IMR-90 (cell line): ENCODE results near the gene TRAP1. TPM values are rescaled to one million over a fixed set of nuclear protein-coding genes. Genes with fewer than 3 reads are reported as not detected.
A peak's percentile ranks its signal among the peaks of the same experiment; 100 is the strongest.

Experiments used
- ATAC-seq: fragments of 200-7000 bp; cut with Tn5 transposase; 2 replicates; pipeline ENCODE4 v1.9.1; 2020; ENCODE audit warnings: low read depth, mild to moderate bottlenecking, moderate library complexity
- BruUV-seq: library from RNA; stranded (reverse); fragments of 400-500 nt; replicated peaks from 2 replicates; lab custom pipeline; 2021; lab: Mats Ljungman, UMichigan
- CTCF ChIA-PET: fragments of 300-600 bp; formaldehyde crosslinking; extraction: SDS; loops from one replicate; lab custom pipeline; 2021; ENCODE audit warnings: antibody characterized with exemption; lab: Yijun Ruan, JAX
- POLR2A ChIA-PET: fragments of 300-600 bp; sonication (Branson Sonifier 250); formaldehyde crosslinking; loops from one replicate; lab custom pipeline; 2022; ENCODE audit warnings: antibody characterized with exemption; ENCODE audit not compliant: unreplicated experiment; lab: Charles Lee
- DNase-seq: peaks from one replicate; pipeline ENCODE4 v3.0.0; 2013
- H2AFZ ChIP-seq: replicated peaks from 2 replicates; pipeline ENCODE3; 2013; ENCODE audit warnings: low read length, mild to moderate bottlenecking; ENCODE audit not compliant: poor library complexity
- H2AK5ac ChIP-seq: 2 replicates; pipeline ENCODE4 v1.6.1; 2013; ENCODE audit warnings: low read depth, low read length, inconsistent platforms
- H2AK9ac ChIP-seq: replicated peaks from 2 replicates; pipeline ENCODE3; 2013; ENCODE audit warnings: mild to moderate bottlenecking, low read depth, low read length, moderate library complexity; ENCODE audit not compliant: poor library complexity
- H2BK120ac ChIP-seq: 2 replicates; pipeline ENCODE4 v1.6.1; 2013; ENCODE audit warnings: low read depth, low read length, inconsistent platforms
- H2BK15ac ChIP-seq: 3 replicates; pipeline ENCODE4 v1.6.1; 2013; ENCODE audit warnings: low read depth, low read length, inconsistent platforms
- H2BK20ac ChIP-seq: 2 replicates; pipeline ENCODE4 v1.6.1; 2013; ENCODE audit warnings: low read depth, mild to moderate bottlenecking, inconsistent platforms, low read length, moderate library complexity
- H2BK5ac ChIP-seq: 2 replicates; pipeline ENCODE4 v1.6.1; 2013; ENCODE audit warnings: mild to moderate bottlenecking, low read depth, low read length, inconsistent platforms; ENCODE audit not compliant: poor library complexity, severe bottlenecking
- H3K14ac ChIP-seq: replicated peaks from 2 replicates; pipeline ENCODE4 v1.6.1; 2013; ENCODE audit warnings: low read depth, low read length, inconsistent platforms
- H3K18ac ChIP-seq: 2 replicates; pipeline ENCODE4 v1.6.1; 2013; ENCODE audit warnings: low read depth, low read length, control low read depth
- H3K23ac ChIP-seq: 2 replicates; pipeline ENCODE4 v1.6.1; 2013; ENCODE audit warnings: low read depth, low read length, inconsistent platforms
- H3K27ac ChIP-seq: 2 replicates; pipeline ENCODE4 v1.5.1; 2013; ENCODE audit warnings: mild to moderate bottlenecking, control low read depth, low read length; ENCODE audit not compliant: insufficient read depth
- H3K27me3 ChIP-seq: 2 replicates; pipeline ENCODE4 v1.6.1; 2013; ENCODE audit warnings: low read length; ENCODE audit not compliant: control insufficient read depth, insufficient read depth
- H3K36me3 ChIP-seq: 2 replicates; pipeline ENCODE4 v1.6.1; 2013; ENCODE audit warnings: low read length, mixed read lengths; ENCODE audit not compliant: control insufficient read depth, insufficient read depth
- H3K4ac ChIP-seq: 2 replicates; pipeline ENCODE4 v1.6.1; 2013; ENCODE audit warnings: low read depth, low read length, inconsistent platforms
- H3K4me1 ChIP-seq: 2 replicates; pipeline ENCODE4 v1.6.1; 2013; ENCODE audit warnings: low read length, mixed read lengths; ENCODE audit not compliant: control insufficient read depth, insufficient read depth
- H3K4me2 ChIP-seq: 2 replicates; pipeline ENCODE4 v1.6.1; 2013; ENCODE audit warnings: low read depth, mild to moderate bottlenecking, control low read depth, low read length, moderate library complexity
- H3K4me3 ChIP-seq: 2 replicates; pipeline ENCODE4 v1.5.1; 2013; ENCODE audit warnings: low read depth, mild to moderate bottlenecking, control low read depth, low read length, moderate library complexity; ENCODE audit not compliant: insufficient read depth
- H3K56ac ChIP-seq: 2 replicates; pipeline ENCODE4 v1.6.1; 2013; ENCODE audit warnings: low read length, inconsistent platforms; ENCODE audit not compliant: insufficient read depth; ENCODE audit errors: extremely low read depth
- H3K79me1 ChIP-seq, 2 experiments: 2 replicates each; pipeline ENCODE4 v1.6.1; 2013; ENCODE audit warnings: low read length in 2 of 2, inconsistent platforms in 1 of 2, low read depth in 1 of 2
- H3K9ac ChIP-seq: 2 replicates; pipeline ENCODE4 v1.6.1; 2013; ENCODE audit warnings: low read depth, low read length, control low read depth
- H3K9me1 ChIP-seq: 2 replicates; pipeline ENCODE4 v1.6.1; 2013; ENCODE audit warnings: low read length, inconsistent platforms; ENCODE audit not compliant: insufficient read depth
- H3K9me3 ChIP-seq: 2 replicates; pipeline ENCODE4 v1.6.1; 2013; ENCODE audit warnings: low read length; ENCODE audit not compliant: control insufficient read depth, insufficient read depth
- H4K20me1 ChIP-seq: 2 replicates; pipeline ENCODE4 v1.6.1; 2013; ENCODE audit warnings: low read length, inconsistent platforms; ENCODE audit not compliant: insufficient read depth
- H4K5ac ChIP-seq: 2 replicates; pipeline ENCODE4 v1.6.1; 2013; ENCODE audit warnings: mild to moderate bottlenecking, low read depth, low read length, control low read depth
- H4K8ac ChIP-seq, 2 experiments: 2 replicates each; pipeline ENCODE4 v1.6.1; 2013; ENCODE audit warnings: low read depth in 2 of 2, low read length in 2 of 2, control low read depth in 1 of 2, inconsistent platforms in 1 of 2
- H4K91ac ChIP-seq: 2 replicates; pipeline ENCODE4 v1.6.1; 2013; ENCODE audit warnings: low read depth, low read length, inconsistent platforms; ENCODE audit not compliant: insufficient read depth
- BHLHE40 ChIP-seq: fragments of 150-350 bp; IDR thresholded peaks from 2 replicates; pipeline ENCODE4 v1.6.1; 2016; ENCODE audit warnings: mild to moderate bottlenecking, low read depth, low read length
- CEBPB ChIP-seq: IDR thresholded peaks from 2 replicates; pipeline ENCODE4 v1.6.1; 2012; ENCODE audit warnings: low read depth, low read length, improper control_type of control experiment
- CHD1 ChIP-seq: IDR thresholded peaks from 2 replicates; pipeline ENCODE4 v1.6.1; 2012; ENCODE audit warnings: low read depth, low read length, improper control_type of control experiment
- CTCF ChIP-seq: conservative IDR thresholded peaks from 2 replicates; pipeline ENCODE4 v1.5.1; 2012; ENCODE audit warnings: mild to moderate bottlenecking, low read depth, low read length, improper control_type of control experiment
- FOS ChIP-seq: fragments of 150-350 bp; IDR thresholded peaks from 2 replicates; pipeline ENCODE4 v1.6.1; 2016; ENCODE audit warnings: low read depth, low read length
- MAFK ChIP-seq: IDR thresholded peaks from 2 replicates; pipeline ENCODE4 v1.6.1; 2012; ENCODE audit warnings: low read depth, low read length, improper control_type of control experiment
- MAZ ChIP-seq: IDR thresholded peaks from 2 replicates; pipeline ENCODE4 v1.6.1; 2012; ENCODE audit warnings: low read depth, mild to moderate bottlenecking, low read length, improper control_type of control experiment, moderate library complexity, borderline replicate concordance
- MXI1 ChIP-seq: IDR thresholded peaks from 2 replicates; pipeline ENCODE4 v1.6.1; 2012; ENCODE audit warnings: low read depth, mild to moderate bottlenecking, low read length, moderate library complexity, borderline replicate concordance
- NFE2L2 ChIP-seq: fragments of 150-350 bp; IDR thresholded peaks from 2 replicates; pipeline ENCODE4 v1.6.1; 2016; ENCODE audit warnings: low read depth, mild to moderate bottlenecking, low read length
- POLR2A ChIP-seq: IDR thresholded peaks from 2 replicates; pipeline ENCODE4 v1.6.1; 2012; ENCODE audit warnings: mild to moderate bottlenecking, low read depth, low read length
- RAD21 ChIP-seq: IDR thresholded peaks from 2 replicates; pipeline ENCODE4 v1.6.1; 2012; ENCODE audit warnings: low read length, improper control_type of control experiment
- RCOR1 ChIP-seq: IDR thresholded peaks from 2 replicates; pipeline ENCODE4 v1.6.1; 2012; ENCODE audit warnings: mild to moderate bottlenecking, low read length, improper control_type of control experiment; ENCODE audit not compliant: insufficient replicate concordance
- RFX5 ChIP-seq: IDR thresholded peaks from 2 replicates; pipeline ENCODE4 v1.8.0; 2012; ENCODE audit warnings: low read depth, mild to moderate bottlenecking, low read length, moderate library complexity
- SMC3 ChIP-seq: fragments of 150-350 bp; IDR thresholded peaks from 2 replicates; pipeline ENCODE4 v1.6.1; 2016; ENCODE audit warnings: low read depth, mild to moderate bottlenecking, antibody characterized with exemption, low read length, moderate library complexity
- WGBS, 2 experiments: methylation state at CpG; one replicate each; pipeline versions ENCODE4 v1.1.5 to v1.1.7; 2013; ENCODE audit warnings: missing lambda C conversion rate in 2 of 2; ENCODE audit not compliant: insufficient read length in 1 of 2; ENCODE audit errors: extremely low coverage in 2 of 2; 5-methylcytosine and 5-hydroxymethylcytosine counted together
- dilution Hi-C: fragments of 300-500 bp; cut with HindIII; formaldehyde crosslinking; loops from one replicate; pipeline ENCODE4 v1.14.3; 2018; ENCODE audit warnings: low sequenced_read_pairs; ENCODE audit not compliant: unreplicated experiment
- in situ Hi-C: fragments of 300-500 bp; cut with MboI; formaldehyde crosslinking; loops from 3 replicates; pipeline ENCODE4 v1.14.3; 2019; ENCODE audit warnings: low sequenced_read_pairs, inconsistent platforms, mixed read lengths
- intact Hi-C: fragments of 100-400 bp; cut with micrococcal nuclease; formaldehyde crosslinking; loops from 2 replicates; pipeline ENCODE4 v1.10.0; 2022
- polyA plus RNA-seq, 3 experiments: library from polyadenylated mRNA; depleted of rRNA; stranded (reverse); fragments of >200 nt; gene quantifications; 2 replicates each; pipeline ENCODE4 v1.2.3, GENCODE V29; 2012; ENCODE audit warnings: low replicate concordance in 1 of 3
- total RNA-seq: library from RNA; depleted of rRNA; stranded (reverse); fragments of >200 nt; gene quantifications from 2 replicates; pipeline ENCODE4 v1.2.3, GENCODE V29; 2012
- TF ChIP-seq, protein P1 (sequence below): fragments of 150-350 bp; IDR thresholded peaks from 2 replicates; pipeline ENCODE4 v1.6.1; 2016; ENCODE audit warnings: low read depth, mild to moderate bottlenecking, low read length, moderate library complexity, borderline replicate concordance
- TF ChIP-seq, protein P2 (sequence below): fragments of 150-350 bp; IDR thresholded peaks from 2 replicates; pipeline ENCODE4 v1.6.1; 2017; ENCODE audit warnings: mild to moderate bottlenecking, antibody characterized with exemption, low read length, low read depth

Gene TRAP1
- total and polyA plus RNA-seq, 2 of the 4 experiments (the other 2 are of a cell fraction) = 139 to 145 TPM

DNA sequence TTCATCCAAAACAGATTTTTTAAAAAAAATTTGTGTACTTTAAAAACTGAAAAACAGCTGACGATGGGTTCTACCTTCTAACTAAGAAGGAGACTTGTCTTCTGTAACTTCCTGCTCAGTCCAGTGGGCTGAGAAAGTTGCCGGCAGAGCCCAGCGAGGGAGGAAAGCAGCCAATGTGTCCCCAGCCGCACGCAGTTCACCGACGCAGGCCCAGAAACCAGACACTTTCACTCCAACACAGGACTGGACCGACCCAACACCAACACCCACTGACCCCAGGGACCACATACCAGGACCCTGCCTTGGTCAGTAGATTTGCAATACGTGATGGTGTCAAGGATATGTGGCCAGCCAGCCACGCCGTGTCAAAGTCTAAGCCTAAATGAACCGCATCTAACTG, 25.6 kb downstream of the TRAP1 start:
- Histone ChIP-seq H3K9me1 (0 out of 2 replicates have a peak, but pooled peaks cover 10% of the 10 kb centered on the region), H3K18ac (no peak overlapping the region), H2AK5ac (peak overlapping the region; percentile 44; the same call in 1 of the 2 replicates), H2BK5ac (no peak overlapping the region), H2AFZ (no peak overlapping the region), H2BK20ac (no peak overlapping the region), H3K4me3 (no peak overlapping the region), H3K4me1 (peaks cover 10% of the 10 kb centered on the region), H3K56ac (no peak overlapping the region), H4K91ac (no peak overlapping the region), H2BK15ac (no peak overlapping the region), H2BK120ac (no peak overlapping the region), H3K9me3 (no peaks in the 10 kb centered on the region), H3K36me3 (peaks cover 9% of the 10 kb centered on the region; the same call in 1 of the 2 replicates), H4K8ac (no peak overlapping the region), H3K9ac (no peak overlapping the region), H2AK9ac (no peak overlapping the region), H3K79me1 (peaks cover 20 to 54% of the 10 kb centered on the region in 2 experiments), H4K20me1 (peaks cover 4% of the 10 kb centered on the region; the same call in 1 of the 2 replicates), H3K27ac (no peak overlapping the region), H3K27me3 (no peaks in the 10 kb centered on the region), H3K4me2 (no peak overlapping the region), H3K14ac (no peak overlapping the region), H4K5ac (no peak overlapping the region), H3K4ac (no peak overlapping the region), H3K23ac (no peak overlapping the region)
- intact Hi-C loops = loop anchor here (5.0 to 10.0 kb wide), 4 partner anchors 164 to 563 kb away; partner anchors contain the start of gene ADCY9
- no TSS peak for BruUV-seq
- ChIA-PET CTCF (interaction anchor here (0.7 to 1.1 kb wide), 3 partner anchors 10 to 66 kb away, joined by 3 to 6 read pairs (median 3); no protein-coding TSS in a partner anchor), POLR2A (no interaction called here)
- ATAC-seq (no peak), DNase-seq (no peak)
- no CpG with 5 or more reads among the region's 12 CpGs for WGBS, 2 experiments
- dilution Hi-C loops = no loop called here
- in situ Hi-C loops = no loop called here
- TF ChIP-seq, protein P1, sequence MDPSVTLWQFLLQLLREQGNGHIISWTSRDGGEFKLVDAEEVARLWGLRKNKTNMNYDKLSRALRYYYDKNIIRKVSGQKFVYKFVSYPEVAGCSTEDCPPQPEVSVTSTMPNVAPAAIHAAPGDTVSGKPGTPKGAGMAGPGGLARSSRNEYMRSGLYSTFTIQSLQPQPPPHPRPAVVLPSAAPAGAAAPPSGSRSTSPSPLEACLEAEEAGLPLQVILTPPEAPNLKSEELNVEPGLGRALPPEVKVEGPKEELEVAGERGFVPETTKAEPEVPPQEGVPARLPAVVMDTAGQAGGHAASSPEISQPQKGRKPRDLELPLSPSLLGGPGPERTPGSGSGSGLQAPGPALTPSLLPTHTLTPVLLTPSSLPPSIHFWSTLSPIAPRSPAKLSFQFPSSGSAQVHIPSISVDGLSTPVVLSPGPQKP = no peak
- TF ChIP-seq MAZ (no peak), RFX5 (no peak), SMC3 (no peak), CHD1 (no peak), NFE2L2 (no peak), BHLHE40 (no peak), CTCF (no peak), FOS (no peak), POLR2A (no peak), RAD21 (no peak), CEBPB (no peak), RCOR1 (no peak), MXI1 (no peak), MAFK (no peak)
- TF ChIP-seq, protein P2, sequence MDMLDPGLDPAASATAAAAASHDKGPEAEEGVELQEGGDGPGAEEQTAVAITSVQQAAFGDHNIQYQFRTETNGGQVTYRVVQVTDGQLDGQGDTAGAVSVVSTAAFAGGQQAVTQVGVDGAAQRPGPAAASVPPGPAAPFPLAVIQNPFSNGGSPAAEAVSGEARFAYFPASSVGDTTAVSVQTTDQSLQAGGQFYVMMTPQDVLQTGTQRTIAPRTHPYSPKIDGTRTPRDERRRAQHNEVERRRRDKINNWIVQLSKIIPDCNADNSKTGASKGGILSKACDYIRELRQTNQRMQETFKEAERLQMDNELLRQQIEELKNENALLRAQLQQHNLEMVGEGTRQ = no peak
